HEK293T (cell line): ENCODE results near the gene ACBD6.

Experiments used
- ARNT ChIP-seq: fragments of 450-650 bp; IDR thresholded peaks from 2 replicates; pipeline ENCODE4 v1.6.1; 2017; ENCODE audit warnings: mild to moderate bottlenecking
- CTBP1 ChIP-seq: fragments of 450-650 bp; IDR thresholded peaks from 2 replicates; pipeline ENCODE4 v1.6.1; 2016; ENCODE audit warnings: borderline replicate concordance
- ELF4 ChIP-seq: fragments of 450-650 bp; IDR thresholded peaks from 2 replicates; pipeline ENCODE4 v1.6.1; 2017; ENCODE audit warnings: antibody characterized with exemption
- HDGF ChIP-seq: fragments of 450-650 bp; IDR thresholded peaks from 2 replicates; pipeline ENCODE4 v1.6.1; 2017; ENCODE audit warnings: antibody characterized with exemption, borderline replicate concordance
- L3MBTL2 ChIP-seq: fragments of 450-650 bp; conservative IDR thresholded peaks from 2 replicates; pipeline ENCODE4 v1.6.1; 2016; ENCODE audit warnings: mild to moderate bottlenecking
- NFRKB ChIP-seq: fragments of 450-650 bp; IDR thresholded peaks from 2 replicates; pipeline ENCODE4 v1.6.1; 2016; ENCODE audit warnings: mild to moderate bottlenecking, moderate library complexity
- SP1 ChIP-seq: fragments of 450-650 bp; IDR thresholded peaks from 2 replicates; pipeline ENCODE4 v1.6.1; 2017
- SUZ12 ChIP-seq: fragments of 450-650 bp; IDR thresholded peaks from 2 replicates; pipeline ENCODE4 v1.6.1; 2016; ENCODE audit warnings: mild to moderate bottlenecking

- TF ChIP-seq ARNT, result no peak
- no peak for TF ChIP-seq HDGF
- TF ChIP-seq SUZ12, result no peak
- no peak for TF ChIP-seq ELF4
- no peak for TF ChIP-seq CTBP1
- no peak for TF ChIP-seq NFRKB
- no peak for TF ChIP-seq SP1
- TF ChIP-seq L3MBTL2, result no peak
These were observed 57.9 kb downstream of the ACBD6 start for GRCh38 chr1:180444522-180444921.
